ENCODE data around the gene ABR.
A peak's percentile ranks its signal among the peaks of the same experiment; 100 is the strongest.

The ABR gene

DNA sequence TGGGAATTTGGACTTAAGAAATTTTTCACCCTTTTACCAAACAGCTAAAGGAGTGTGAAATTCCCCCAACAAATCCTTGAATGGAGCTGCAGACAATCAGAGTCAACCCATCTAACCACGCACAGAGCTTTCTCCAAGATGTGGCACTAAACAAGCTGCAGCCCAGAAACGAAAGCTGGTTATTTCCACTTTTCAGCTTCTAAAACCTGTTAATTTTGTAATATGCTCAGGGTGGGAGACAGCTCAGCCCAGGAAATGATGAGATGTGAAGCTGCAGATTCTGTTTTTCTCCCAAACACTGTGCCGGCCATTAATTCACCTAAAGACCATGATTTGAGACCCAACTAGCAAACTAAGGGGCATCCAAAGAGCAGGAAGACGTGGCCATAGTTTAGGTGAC lies 33.2 kb upstream of the ABR start:
- H3K27ac ChIP-seq = no peak overlapping the region
- TF ChIP-seq, protein P1, sequence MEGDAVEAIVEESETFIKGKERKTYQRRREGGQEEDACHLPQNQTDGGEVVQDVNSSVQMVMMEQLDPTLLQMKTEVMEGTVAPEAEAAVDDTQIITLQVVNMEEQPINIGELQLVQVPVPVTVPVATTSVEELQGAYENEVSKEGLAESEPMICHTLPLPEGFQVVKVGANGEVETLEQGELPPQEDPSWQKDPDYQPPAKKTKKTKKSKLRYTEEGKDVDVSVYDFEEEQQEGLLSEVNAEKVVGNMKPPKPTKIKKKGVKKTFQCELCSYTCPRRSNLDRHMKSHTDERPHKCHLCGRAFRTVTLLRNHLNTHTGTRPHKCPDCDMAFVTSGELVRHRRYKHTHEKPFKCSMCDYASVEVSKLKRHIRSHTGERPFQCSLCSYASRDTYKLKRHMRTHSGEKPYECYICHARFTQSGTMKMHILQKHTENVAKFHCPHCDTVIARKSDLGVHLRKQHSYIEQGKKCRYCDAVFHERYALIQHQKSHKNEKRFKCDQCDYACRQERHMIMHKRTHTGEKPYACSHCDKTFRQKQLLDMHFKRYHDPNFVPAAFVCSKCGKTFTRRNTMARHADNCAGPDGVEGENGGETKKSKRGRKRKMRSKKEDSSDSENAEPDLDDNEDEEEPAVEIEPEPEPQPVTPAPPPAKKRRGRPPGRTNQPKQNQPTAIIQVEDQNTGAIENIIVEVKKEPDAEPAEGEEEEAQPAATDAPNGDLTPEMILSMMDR (conservative IDR thresholded peaks at IDR 0.05) = no peak
- no peak for TF ChIP-seq ZFX (IDR thresholded peaks at IDR 0.05)

DNA sequence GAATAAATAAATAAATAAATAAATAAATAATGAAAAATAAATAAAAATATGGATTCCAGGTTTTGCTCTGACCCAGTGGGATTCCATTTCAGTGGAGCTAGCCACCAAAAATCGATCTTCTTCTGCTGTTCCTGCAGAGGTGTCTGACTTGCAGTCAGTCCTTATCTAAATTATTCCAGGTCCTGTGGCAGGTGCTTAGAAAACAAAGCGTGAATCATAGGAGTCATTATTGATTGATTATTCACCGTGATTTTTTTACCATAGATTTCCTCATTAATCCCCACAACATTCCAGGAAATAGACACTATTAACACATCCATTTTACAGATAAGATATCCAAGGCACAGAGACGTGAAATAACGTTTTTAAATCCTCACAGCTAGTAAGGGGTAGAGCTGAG lies 31.5 kb upstream of the ABR start:
- no peak overlapping the region for H3K27ac ChIP-seq
- TF ChIP-seq, protein P1 (conservative IDR thresholded peaks at IDR 0.05) = no peak

DNA sequence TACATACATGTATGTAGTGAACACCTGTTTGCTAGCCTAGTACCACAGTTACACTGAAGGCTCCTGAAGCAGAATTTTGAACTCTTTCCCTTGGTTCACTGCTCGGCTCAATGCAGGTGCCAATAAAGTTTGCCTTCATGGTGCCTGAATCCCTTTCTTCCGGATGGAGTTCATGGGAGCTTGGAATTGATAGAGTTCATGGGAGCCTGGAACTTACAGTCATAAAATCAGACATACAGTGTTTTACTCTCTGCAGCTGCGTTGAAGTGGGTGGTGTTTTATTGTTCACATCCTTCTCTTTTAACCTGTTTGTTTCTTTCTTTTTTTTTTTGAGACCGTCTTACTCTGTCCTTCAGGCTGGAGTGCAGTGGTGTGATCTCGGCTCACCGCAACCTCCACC lies 29.2 kb upstream of the ABR start:
- H3K27ac ChIP-seq = no peak overlapping the region
- TF ChIP-seq, protein P1 (conservative IDR thresholded peaks at IDR 0.05) = no peak
- no peak for TF ChIP-seq ZFX (IDR thresholded peaks at IDR 0.05)

DNA sequence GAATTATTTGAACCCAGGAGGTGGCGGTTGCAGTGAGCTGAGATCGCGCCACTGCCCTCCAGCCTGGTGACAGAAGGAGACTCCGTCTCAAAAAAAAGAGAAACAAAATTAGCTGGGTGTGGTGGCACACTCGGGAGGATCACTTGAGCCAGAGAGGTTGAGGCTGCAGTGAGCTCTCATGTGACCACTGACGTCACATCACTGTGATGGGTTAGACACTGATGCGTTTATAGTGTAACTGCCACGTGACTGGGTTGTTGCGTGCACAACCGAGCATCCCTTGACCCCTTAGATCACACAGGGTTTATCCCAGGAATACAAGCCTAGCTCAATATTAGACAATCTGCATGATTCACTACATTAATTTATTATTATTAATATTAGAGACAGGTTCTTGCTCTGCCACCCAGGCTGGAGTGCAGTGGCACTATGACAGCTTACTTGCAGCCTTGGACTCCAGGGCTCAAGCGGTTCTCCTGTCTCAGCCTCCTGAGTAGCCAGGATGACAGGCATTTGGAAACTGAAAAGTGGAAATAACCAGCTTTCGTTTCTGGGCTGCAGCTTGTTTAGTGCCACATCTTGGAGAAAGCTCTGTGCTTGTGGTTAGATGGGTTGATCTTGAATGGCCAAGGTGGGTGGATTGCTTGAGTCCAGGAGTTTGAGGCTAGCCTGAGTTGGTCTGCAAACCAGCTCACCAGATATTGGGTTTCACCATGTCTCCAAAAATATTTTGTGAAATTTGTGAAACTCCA lies 26.4 kb upstream of the ABR start:
- TF ChIP-seq, protein P1 (conservative IDR thresholded peaks at IDR 0.05) = no peak
- no peak for TF ChIP-seq ZFX (IDR thresholded peaks at IDR 0.05)

DNA sequence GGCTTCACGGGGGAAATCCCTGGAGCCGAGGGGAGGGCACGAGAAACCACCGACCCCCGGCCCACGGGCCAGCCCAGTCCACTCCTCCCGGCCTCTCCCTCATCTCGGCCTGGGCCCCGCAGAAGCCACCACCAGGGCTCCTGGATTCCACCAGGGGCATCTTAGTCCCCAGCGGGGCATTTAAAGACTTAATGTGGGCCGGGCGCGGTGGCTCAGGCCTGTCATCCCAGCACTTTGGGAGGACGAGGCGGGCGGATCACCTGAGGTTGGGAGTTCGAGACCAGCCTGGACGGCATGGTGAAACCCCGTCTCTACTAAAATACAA lies 24.1 kb upstream of the ABR start:
- H3K27ac ChIP-seq = peak overlapping the region; percentile 64
- TF ChIP-seq, protein P1 (conservative IDR thresholded peaks at IDR 0.05) = no peak
- TF ChIP-seq ZFX (IDR thresholded peaks at IDR 0.05) = no peak

More for the DNA sequence above, 26.4 kb upstream of the ABR start:
- no peak overlapping the region for H3K27ac ChIP-seq

DNA sequence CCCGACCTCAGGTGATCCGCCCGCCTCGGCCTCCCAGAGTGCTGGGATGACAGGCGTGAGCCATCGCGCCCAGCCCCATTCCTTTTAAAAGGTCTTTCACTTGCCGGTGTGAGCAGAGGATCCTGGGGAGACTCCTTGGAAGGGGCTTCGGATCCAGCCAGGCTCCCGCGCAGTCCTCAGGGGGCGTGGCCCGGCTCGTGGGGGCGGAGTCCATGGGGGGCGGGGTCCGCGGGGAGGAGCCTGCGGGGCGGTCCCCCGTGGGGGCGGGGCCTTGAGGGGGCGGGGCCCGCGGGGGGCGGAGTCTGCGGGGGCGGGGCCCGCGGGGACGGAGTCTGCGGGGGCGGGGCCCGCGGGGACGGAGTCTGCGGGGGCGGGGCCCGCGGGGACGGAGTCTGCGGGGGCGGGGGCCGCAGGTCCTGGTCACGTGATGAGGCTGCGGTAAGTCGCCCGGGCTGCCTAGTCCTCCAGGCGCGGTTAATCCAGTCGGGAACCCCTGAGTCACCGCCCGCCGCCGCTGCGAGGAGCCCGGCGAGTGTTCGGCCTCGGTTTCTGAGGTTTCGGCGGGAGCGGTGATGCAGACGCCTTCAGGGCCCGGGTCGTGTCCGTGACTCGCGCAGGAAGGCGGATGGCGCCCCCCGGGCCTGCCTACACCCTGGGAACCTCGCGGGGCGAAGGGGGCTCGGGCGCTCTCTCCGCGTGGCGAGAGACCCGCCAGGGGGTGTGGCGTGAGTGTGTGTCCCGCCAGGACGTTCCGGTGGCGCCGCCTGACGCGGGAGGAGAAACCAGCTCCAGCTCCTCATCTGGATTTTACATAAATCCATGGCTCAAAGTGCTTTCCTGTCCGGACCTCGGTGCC lies 23.6 kb upstream of the ABR start:
- no peak for TF ChIP-seq ZFX (IDR thresholded peaks at IDR 0.05)
- TF ChIP-seq, protein P1 (conservative IDR thresholded peaks at IDR 0.05) = no peak
- peak overlapping the region; percentile 64 for H3K27ac ChIP-seq

DNA sequence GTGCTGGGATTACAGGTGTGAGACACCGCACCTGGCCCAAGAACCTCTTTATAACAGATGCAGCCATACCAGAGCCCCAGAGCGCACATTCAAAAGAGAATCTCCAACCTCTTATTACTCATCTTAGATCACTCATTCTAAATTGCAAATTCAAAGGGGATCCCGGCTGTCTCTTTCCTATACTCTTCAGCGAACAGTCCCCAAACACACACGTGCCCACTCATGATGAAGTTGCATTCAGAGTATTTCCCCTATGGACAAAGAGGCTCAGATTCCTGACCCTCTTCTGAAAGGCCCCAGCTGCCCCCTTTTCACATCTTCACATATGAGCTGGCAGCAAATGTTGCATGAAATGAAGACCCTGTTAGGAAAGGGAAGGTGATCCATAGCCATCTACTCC lies 22.5 kb upstream of the ABR start:
- no peak for TF ChIP-seq ZFX (IDR thresholded peaks at IDR 0.05)
- TF ChIP-seq, protein P1 (conservative IDR thresholded peaks at IDR 0.05) = no peak

More for the DNA sequence above, 22.5 kb upstream of the ABR start:
- H3K27ac ChIP-seq = no peak overlapping the region

Data from C4-2B (cell line).